ENCODE data around the gene SPATA24. TPM values are rescaled to one million over a fixed set of nuclear protein-coding genes. Genes with fewer than 3 reads are reported as not detected.

The SPATA24 gene
- total and polyA plus RNA-seq, 2 of the 13 experiments (the other 11 are each of a cell fraction or from before 2014, with no cell fraction given): 6.0 to 11.1 TPM

DNA sequence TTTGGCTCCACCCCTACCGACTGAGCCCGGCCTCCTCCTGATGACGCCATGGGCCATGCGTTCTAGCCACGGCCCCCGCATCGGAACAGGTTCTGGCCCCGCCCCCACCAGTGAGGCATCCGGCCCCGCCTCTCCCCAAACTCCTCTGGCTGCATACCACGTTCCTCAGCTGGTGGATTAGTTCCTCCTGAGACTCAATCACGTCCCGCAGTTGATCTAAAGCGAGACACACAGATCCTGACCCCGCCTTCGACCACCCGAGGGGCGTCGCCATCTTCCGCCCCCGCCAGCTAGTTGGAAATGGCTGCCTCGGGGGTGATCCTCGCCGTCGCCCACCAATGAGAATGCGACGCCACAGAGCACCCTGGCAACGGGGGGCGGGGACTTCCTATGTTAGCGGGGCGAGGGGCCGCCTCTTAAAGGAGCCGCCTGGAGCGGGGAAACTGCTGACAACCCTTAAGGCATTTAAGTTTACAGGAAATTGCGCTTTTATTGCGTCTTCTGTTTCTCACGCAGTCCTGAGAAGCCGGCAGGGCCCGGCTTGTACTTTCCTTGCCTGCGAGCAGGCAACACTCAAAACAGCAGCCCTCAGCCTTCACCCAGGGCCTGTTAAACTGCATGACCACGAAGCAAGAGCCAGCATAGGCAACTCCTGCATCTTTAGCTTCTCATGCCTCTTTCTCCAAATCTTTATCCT is at the start of gene SPATA24 (continued):
- TF ChIP-seq, protein P1, sequence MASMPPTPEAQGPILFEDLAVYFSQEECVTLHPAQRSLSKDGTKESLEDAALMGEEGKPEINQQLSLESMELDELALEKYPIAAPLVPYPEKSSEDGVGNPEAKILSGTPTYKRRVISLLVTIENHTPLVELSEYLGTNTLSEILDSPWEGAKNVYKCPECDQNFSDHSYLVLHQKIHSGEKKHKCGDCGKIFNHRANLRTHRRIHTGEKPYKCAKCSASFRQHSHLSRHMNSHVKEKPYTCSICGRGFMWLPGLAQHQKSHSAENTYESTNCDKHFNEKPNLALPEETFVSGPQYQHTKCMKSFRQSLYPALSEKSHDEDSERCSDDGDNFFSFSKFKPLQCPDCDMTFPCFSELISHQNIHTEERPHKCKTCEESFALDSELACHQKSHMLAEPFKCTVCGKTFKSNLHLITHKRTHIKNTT (CRISPR knock-in tag; IDR thresholded peaks at IDR 0.05): no peak
- TF ChIP-seq TRIM24 (CRISPR knock-in tag; IDR thresholded peaks at IDR 0.05) (no peak), ZNF225 (CRISPR knock-in tag; IDR thresholded peaks at IDR 0.05) (peak; percentile 78; the same call in 1 of the 2 replicates), SP4 (CRISPR knock-in tag; IDR thresholded peaks at IDR 0.05) (peak; percentile 87), NR3C1 (CRISPR knock-in tag; IDR thresholded peaks at IDR 0.05) (no peak), KDM2A (CRISPR knock-in tag; IDR thresholded peaks at IDR 0.05; ENCODE audit: borderline replicate concordance, low read depth) (peak; percentile 83), ZFP82 (CRISPR knock-in tag; IDR thresholded peaks at IDR 0.05; ENCODE audit: borderline replicate concordance) (no peak), ADNP (CRISPR knock-in tag; IDR thresholded peaks at IDR 0.05) (no peak), ZNF629 (CRISPR knock-in tag; conservative IDR thresholded peaks at IDR 0.05) (no peak), HDAC1 (CRISPR knock-in tag; IDR thresholded peaks at IDR 0.05) (peak; percentile 69), HIVEP1 (CRISPR knock-in tag; IDR thresholded peaks at IDR 0.05) (peak; percentile 72), ZNF720 (CRISPR knock-in tag; IDR thresholded peaks at IDR 0.05) (no peak), HOXA5 (CRISPR knock-in tag; IDR thresholded peaks at IDR 0.05) (peak; percentile 72; the same call in 1 of the 2 replicates), IKZF4 (CRISPR knock-in tag; IDR thresholded peaks at IDR 0.05; ENCODE audit: borderline replicate concordance, low read depth, not compliant biosample characterization) (no peak), ZNF180 (CRISPR knock-in tag; IDR thresholded peaks at IDR 0.05; ENCODE audit: borderline replicate concordance, low read depth) (no peak)
- TF ChIP-seq, protein P2, sequence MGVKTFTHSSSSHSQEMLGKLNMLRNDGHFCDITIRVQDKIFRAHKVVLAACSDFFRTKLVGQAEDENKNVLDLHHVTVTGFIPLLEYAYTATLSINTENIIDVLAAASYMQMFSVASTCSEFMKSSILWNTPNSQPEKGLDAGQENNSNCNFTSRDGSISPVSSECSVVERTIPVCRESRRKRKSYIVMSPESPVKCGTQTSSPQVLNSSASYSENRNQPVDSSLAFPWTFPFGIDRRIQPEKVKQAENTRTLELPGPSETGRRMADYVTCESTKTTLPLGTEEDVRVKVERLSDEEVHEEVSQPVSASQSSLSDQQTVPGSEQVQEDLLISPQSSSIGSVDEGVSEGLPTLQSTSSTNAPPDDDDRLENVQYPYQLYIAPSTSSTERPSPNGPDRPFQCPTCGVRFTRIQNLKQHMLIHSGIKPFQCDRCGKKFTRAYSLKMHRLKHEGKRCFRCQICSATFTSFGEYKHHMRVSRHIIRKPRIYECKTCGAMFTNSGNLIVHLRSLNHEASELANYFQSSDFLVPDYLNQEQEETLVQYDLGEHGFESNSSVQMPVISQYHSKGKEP (CRISPR knock-in tag; IDR thresholded peaks at IDR 0.05): no peak
- TF ChIP-seq, protein P3, sequence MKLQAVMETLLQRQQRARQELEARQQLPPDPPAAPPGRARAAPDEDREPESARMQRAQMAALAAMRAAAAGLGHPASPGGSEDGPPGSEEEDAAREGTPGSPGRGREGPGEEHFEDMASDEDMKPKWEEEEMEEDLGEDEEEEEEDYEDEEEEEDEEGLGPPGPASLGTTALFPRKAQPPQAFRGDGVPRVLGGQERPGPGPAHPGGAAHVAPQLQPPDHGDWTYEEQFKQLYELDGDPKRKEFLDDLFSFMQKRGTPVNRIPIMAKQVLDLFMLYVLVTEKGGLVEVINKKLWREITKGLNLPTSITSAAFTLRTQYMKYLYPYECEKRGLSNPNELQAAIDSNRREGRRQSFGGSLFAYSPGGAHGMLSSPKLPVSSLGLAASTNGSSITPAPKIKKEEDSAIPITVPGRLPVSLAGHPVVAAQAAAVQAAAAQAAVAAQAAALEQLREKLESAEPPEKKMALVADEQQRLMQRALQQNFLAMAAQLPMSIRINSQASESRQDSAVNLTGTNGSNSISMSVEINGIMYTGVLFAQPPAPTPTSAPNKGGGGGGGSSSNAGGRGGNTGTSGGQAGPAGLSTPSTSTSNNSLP (IDR thresholded peaks at IDR 0.05; ENCODE audit: low read depth, low read length): no peak
- TF ChIP-seq, protein P4, sequence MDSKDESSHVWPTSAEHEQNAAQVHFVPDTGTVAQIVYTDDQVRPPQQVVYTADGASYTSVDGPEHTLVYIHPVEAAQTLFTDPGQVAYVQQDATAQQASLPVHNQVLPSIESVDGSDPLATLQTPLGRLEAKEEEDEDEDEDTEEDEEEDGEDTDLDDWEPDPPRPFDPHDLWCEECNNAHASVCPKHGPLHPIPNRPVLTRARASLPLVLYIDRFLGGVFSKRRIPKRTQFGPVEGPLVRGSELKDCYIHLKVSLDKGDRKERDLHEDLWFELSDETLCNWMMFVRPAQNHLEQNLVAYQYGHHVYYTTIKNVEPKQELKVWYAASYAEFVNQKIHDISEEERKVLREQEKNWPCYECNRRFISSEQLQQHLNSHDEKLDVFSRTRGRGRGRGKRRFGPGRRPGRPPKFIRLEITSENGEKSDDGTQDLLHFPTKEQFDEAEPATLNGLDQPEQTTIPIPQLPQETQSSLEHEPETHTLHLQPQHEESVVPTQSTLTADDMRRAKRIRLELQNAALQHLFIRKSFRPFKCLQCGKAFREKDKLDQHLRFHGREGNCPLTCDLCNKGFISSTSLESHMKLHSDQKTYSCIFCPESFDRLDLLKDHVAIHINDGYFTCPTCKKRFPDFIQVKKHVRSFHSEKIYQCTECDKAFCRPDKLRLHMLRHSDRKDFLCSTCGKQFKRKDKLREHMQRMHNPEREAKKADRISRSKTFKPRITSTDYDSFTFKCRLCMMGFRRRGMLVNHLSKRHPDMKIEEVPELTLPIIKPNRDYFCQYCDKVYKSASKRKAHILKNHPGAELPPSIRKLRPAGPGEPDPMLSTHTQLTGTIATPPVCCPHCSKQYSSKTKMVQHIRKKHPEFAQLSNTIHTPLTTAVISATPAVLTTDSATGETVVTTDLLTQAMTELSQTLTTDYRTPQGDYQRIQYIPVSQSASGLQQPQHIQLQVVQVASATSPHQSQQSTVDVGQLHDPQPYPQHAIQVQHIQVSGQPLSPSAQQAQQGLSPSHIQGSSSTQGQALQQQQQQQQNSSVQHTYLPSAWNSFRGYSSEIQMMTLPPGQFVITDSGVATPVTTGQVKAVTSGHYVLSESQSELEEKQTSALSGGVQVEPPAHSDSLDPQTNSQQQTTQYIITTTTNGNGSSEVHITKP (CRISPR knock-in tag; IDR thresholded peaks at IDR 0.05; ENCODE audit: low read depth): peak; percentile 93
- TF ChIP-seq, protein P5, sequence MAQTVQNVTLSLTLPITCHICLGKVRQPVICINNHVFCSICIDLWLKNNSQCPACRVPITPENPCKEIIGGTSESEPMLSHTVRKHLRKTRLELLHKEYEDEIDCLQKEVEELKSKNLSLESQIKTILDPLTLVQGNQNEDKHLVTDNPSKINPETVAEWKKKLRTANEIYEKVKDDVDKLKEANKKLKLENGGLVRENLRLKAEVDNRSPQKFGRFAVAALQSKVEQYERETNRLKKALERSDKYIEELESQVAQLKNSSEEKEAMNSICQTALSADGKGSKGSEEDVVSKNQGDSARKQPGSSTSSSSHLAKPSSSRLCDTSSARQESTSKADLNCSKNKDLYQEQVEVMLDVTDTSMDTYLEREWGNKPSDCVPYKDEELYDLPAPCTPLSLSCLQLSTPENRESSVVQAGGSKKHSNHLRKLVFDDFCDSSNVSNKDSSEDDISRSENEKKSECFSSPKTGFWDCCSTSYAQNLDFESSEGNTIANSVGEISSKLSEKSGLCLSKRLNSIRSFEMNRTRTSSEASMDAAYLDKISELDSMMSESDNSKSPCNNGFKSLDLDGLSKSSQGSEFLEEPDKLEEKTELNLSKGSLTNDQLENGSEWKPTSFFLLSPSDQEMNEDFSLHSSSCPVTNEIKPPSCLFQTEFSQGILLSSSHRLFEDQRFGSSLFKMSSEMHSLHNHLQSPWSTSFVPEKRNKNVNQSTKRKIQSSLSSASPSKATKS (CRISPR knock-in tag; IDR thresholded peaks at IDR 0.05): peak; percentile 20; the same call in 1 of the 2 replicates

Measured in HepG2 (cell line).